HG02759 (cell line): ENCODE data around the gene RPL4.
A peak's percentile ranks its signal among the peaks of the same experiment; 100 is the strongest.
"Not testable (repeated sequence)": the region's sequence is repeated elsewhere in the genome, so short reads cannot be mapped to it uniquely, and the experiment has no call there.

Experiments used
- ATAC-seq: cut with Tn5 transposase; IDR thresholded peaks from one replicate; pipeline ENCODE4 v1.9.1; 2021; ENCODE audit warnings: mild to moderate bottlenecking, moderate library complexity; ENCODE audit not compliant: unreplicated experiment

The RPL4 gene

GRCh38 chr15:66494262-66494661 lies 10.4 kb downstream of the RPL4 start:
- ATAC-seq: no peak

- no peak for ATAC-seq
Observed at GRCh38 chr15:66491846-66492245, 12.8 kb downstream of the RPL4 start.

DNA sequence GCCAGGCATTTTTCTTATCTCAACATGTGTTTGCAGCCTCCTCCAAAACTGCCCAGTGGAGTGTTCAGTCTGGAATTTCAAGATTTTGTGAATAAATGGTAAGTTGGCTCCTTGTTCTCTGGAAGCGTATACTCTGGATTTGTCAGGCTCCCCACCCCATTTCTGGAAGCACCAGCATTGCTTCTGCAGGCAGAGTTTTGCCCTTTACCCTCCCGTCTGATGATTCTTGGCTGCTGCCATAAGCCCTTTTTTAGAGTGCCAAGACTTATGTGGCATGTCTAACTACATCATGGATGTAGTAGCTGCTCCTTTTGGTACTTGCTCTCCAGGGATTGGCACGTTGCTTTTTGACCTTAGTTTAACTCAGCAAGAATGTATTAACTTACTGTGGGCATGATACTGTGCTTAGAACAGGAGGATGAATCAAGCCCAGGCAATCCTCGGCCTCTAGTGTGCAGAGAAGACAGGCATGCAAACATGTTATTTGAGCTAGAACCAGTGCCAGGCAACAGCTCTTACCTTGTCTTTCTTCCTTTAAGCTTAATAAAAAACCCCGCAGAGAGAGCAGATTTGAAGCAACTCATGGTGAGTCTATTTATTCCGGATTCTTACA lies 15.4 kb downstream of the RPL4 start:
- no peak for ATAC-seq

DNA sequence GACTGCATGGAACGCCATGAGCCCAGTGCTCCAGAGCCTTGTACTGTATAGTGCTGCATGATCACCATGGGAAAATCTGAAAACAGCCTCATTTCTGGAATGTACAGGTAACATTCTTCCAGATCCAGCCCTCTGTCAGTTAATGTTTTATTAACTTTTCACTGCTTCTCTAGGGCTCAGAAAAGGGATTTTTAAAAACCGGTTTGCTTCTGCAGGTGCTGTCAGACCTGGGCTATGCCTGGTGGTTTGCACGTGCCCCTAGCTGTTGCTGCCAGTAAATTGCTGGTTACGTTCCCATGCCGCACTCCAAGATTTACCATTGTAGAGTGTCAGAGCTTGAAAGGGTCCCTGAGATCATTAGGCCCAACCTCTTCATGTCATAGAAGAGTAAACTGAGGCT lies 16.1 kb downstream of the RPL4 start:
- ATAC-seq: no peak

GRCh38 chr15:66486887-66487286 lies 17.8 kb downstream of the RPL4 start:
- ATAC-seq: no peak

GRCh38 chr15:66484539-66485112 lies 20.0 kb downstream of the RPL4 start:
- no peak for ATAC-seq

- no peak for ATAC-seq
Observed at GRCh38 chr15:66483131-66483566, 21.5 kb downstream of the RPL4 start.

- no peak for ATAC-seq
Observed at GRCh38 chr15:66482539-66482938, 22.1 kb downstream of the RPL4 start.

DNA sequence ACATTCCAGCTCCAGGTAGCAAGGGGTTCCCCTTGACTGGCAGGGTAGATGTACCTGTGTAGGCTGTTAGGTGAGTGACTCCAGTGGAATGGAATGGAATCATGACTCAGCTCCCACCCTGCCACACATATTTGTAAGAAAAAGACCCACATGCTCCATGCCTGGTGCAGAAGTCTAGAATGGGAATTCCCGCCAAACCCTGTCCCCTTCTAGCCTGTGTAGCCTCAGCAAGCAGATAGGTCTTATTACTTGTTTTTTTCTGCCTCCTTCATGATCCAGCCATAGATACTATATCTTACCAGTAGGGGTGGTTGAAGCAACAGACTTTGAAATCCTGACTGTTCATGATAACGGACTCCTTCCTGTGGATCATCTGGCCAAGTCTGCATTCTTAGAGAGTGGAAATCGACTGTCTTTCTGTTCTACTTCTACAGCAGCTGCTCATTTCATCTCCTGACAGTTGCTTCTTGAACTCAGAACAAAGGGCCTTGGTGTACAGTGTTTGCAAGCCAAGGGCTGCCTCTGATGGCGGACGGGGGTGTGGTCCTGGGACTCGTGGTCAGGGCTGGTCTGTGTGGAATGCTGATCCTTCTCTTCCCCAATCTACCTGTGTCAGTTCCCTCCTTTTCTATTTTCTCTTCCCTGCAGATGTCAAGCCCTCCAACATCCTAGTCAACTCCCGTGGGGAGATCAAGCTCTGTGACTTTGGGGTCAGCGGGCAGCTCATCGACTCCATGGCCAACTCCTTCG lies 23.4 kb downstream of the RPL4 start:
- ATAC-seq: no peak

DNA sequence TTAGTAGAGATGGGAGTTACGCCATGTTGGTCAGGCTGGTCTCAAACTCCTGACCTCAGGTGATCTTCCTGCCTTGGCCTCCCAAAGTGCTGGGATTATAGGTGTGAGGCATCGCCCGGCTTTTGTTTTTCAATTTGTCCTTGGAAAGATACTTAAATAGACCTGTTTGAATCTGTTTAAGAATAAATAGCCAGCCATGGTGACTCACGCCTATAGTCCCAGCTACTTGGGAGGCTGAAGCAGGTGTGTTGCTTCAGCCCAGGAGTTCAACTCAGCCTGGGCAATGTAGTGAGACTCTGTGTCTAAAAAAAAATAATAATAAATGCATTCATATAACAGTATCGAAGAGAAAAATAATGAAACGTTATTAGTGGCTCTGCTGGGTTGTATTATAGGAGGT lies 24.4 kb downstream of the RPL4 start:
- ATAC-seq: no peak

- ATAC-seq: no peak
Observed at GRCh38 chr15:66477011-66477410, 27.6 kb downstream of the RPL4 start.

DNA sequence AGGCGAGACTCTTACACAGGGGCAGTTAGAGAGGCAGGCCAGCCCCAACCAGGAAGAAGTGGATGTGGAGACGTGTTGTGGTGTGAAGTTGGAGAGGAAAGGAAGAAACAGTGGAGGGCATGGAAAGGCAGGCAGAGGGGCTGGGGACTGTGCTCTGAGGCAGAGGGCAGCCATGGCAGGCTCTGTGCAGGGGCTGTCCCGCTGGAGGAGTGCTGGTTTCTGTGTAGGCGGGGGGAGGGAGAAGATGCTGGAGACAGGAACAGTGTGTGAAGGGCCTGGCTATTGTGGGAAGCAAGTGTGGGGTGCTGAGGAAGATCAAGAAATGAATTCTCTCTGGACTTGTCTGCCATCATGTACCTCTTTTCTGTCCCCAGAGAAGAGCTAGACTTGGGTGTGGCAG lies 28.1 kb downstream of the RPL4 start:
- no peak for ATAC-seq

- ATAC-seq: no peak
Observed at GRCh38 chr15:66474963-66475362, 29.7 kb downstream of the RPL4 start.

- no peak for ATAC-seq
Observed at GRCh38 chr15:66474135-66474534, 30.5 kb downstream of the RPL4 start.

DNA sequence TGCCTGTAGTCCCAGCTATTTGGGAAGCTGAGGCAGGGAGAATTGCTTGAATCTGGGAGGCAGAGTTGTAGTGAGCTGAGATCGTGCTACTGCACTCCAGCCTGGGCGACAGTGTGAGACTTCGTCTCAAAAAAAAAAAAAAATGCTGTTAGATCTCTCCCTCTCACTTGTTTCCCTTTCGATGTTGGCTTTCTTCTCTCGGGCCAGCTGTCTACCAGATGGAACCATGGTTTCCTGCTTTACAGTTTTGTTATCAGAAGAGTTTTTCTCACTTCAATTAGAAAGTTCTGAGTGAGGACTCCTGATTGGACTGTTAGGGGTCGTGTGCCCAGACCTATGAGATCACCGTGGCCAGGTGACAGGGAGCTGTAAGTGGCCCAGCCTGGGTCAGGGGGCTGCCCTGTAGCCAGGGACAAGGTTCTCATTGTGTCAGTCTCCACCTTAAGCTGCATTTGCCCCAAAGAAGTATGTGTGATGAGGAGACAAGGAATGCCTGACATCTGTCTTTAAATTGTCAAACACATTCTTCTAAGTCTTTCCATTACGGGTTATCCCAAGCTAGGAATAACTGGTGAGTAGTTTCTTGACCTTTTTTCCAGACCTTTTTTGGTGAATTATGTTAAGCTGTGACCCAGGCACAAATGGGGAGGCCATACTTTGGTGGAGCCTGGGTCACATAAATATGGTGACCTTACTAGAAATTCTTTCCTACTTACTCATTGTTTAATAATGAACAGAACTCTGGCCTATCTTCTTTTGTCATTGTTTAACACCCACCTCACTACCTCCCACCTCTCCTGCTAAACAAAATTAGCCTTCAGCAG lies 32.3 kb downstream of the RPL4 start:
- ATAC-seq: peak; percentile 78

DNA sequence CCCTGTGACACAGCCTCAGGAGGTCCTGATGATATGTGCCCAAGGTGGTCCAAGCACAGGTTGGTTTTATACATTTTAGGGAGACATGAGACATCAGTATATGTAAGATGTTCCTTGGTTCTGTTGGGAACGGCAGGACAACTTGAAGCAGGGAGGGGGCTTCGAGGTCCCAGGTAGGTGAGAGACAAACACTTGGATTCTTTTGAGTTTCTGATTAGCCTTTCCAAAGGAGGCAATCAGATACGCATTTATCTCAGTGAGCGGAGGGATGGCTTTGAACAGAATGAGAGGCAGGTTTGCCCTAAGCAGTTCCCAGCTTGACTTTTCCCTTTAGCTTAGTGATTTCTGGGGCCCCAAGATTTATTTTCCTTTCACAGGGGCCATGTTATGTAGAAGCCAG lies 33.8 kb downstream of the RPL4 start:
- ATAC-seq: not testable (repeated sequence)

GRCh38 chr15:66467162-66468040 lies 37.3 kb downstream of the RPL4 start:
- not testable (repeated sequence) for ATAC-seq

DNA sequence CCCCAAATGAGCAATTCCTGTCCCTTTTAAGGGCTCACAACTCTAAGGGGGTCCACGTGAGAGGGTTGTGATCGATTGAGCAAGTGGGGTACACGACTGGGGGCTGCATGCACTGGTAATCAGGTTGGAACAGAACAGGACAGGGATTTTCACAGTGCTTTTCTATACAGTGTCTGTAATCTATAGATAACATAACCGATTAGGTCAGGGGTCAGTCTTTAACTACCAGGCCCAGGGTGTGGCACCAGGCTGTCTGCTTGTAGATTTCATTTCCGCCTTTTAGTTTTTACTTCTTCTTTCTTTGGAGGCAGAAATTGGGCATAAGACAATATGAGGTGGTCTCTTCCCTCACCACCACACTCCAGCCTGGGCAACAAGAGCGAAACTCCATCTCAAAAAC lies 39.4 kb downstream of the RPL4 start:
- not testable (repeated sequence) for ATAC-seq

GRCh38 chr15:66462627-66463026 lies 42.0 kb downstream of the RPL4 start:
- ATAC-seq: no peak

DNA sequence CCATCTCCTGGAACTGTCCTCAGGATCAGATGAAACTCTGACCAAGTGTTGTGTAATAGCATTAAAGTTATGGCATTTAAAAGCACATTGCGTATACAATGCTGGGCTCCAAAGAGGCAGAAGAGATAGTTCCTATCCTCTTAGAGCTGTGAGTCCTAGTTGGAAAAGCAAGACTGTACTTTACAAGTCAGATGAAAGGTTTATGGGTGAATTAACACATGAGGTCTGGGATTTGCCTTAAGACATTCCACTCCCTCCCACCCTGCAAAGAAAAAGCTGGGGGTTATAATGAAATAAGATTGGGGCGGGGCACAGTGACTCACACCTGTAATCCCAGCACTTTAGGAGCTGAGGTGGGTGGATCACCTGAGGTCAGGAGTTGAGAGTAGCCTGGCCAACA lies 42.7 kb downstream of the RPL4 start:
- ATAC-seq: no peak
